Suprapubic skin (tissue), 4 donors: ENCODE measurements around the gene TMEM145. TPM values are rescaled to one million over a fixed set of nuclear protein-coding genes. Genes with fewer than 3 reads are reported as not detected.
"Not testable (repeated sequence)": the region's sequence is repeated elsewhere in the genome, so short reads cannot be mapped to it uniquely, and the experiment has no call there.

Experiments used
- DNase-seq, 2 donors: peaks; one replicate each; pipeline ENCODE4 v3.0.0-alpha.2; 2019; ENCODE audit warnings: low spot score in 2 of 2
- H3K27ac ChIP-seq: fragments of 200-600 bp; sonication (generic); one replicate; pipeline ENCODE4 v1.5.1; 2019
- H3K27me3 ChIP-seq: fragments of 200-600 bp; sonication (generic); one replicate; pipeline ENCODE4 v1.5.1; 2019
- H3K36me3 ChIP-seq: fragments of 200-600 bp; sonication (generic); one replicate; pipeline ENCODE4 v1.5.1; 2019
- H3K4me1 ChIP-seq: fragments of 200-600 bp; sonication (generic); one replicate; pipeline ENCODE4 v1.5.1; 2019
- H3K4me3 ChIP-seq: fragments of 200-600 bp; sonication (generic); one replicate; pipeline ENCODE4 v1.5.1; 2019; ENCODE audit warnings: mild to moderate bottlenecking
- H3K9me3 ChIP-seq: fragments of 200-600 bp; sonication (generic); one replicate; pipeline ENCODE4 v1.5.1; 2019
- EP300 ChIP-seq: sonication (generic); formaldehyde crosslinking; IDR thresholded peaks from one replicate; pipeline ENCODE4 v1.6.1; 2017; ENCODE audit warnings: antibody characterized with exemption
- POLR2A ChIP-seq, 2 donors: fragments of 450-650 bp; IDR thresholded peaks; one replicate each; pipeline ENCODE4 v1.6.1; 2017; ENCODE audit warnings: antibody characterized with exemption in 2 of 2, mild to moderate bottlenecking in 2 of 2, moderate library complexity in 2 of 2
- POLR2AphosphoS5 ChIP-seq, 3 donors: sonication (generic); formaldehyde crosslinking; IDR thresholded peaks; one replicate each; pipeline ENCODE4 v1.6.1; 2017; ENCODE audit warnings: antibody characterized with exemption in 3 of 3
- WGBS: methylation state at CpG from one replicate; pipeline ENCODE4 v1.1.5; 2018; 5-methylcytosine and 5-hydroxymethylcytosine counted together
- total RNA-seq, 4 donors: library from RNA; depleted of rRNA; stranded (reverse); fragments of >200 nt; gene quantifications; one replicate each; pipeline ENCODE4 v1.1.0, GENCODE V29; 2016
- TF ChIP-seq, protein P1 (sequence below), 2 donors: fragments of 200-600 bp in 1 of 2; fragments of 450-650 bp in 1 of 2; sonication (generic) in 1 of 2; IDR thresholded peaks; one replicate each; pipeline ENCODE4 v1.5.1; 2016 to 2019; ENCODE audit warnings: antibody characterized with exemption in 2 of 2, mild to moderate bottlenecking in 1 of 2, moderate library complexity in 1 of 2

TMEM145 gene
- total RNA-seq, 4 donors from 2014 or later: 4.2 TPM; not detected in 3

DNA sequence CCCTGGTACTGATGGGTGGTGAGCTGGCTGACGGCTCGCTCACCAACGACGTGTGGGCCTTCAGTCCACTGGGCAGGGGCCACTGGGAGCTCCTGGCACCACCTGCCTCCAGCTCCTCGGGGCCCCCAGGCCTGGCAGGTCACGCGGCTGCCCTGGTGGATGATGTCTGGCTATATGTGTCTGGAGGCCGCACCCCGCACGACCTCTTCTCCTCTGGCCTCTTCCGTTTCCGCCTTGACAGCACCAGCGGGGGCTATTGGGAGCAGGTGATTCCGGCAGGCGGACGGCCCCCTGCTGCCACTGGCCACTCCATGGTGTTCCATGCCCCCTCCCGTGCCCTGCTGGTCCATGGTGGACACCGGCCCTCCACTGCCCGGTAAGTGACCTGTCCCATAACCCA lies 22.9 kb downstream of the TMEM145 start:
- TF ChIP-seq, protein P1, sequence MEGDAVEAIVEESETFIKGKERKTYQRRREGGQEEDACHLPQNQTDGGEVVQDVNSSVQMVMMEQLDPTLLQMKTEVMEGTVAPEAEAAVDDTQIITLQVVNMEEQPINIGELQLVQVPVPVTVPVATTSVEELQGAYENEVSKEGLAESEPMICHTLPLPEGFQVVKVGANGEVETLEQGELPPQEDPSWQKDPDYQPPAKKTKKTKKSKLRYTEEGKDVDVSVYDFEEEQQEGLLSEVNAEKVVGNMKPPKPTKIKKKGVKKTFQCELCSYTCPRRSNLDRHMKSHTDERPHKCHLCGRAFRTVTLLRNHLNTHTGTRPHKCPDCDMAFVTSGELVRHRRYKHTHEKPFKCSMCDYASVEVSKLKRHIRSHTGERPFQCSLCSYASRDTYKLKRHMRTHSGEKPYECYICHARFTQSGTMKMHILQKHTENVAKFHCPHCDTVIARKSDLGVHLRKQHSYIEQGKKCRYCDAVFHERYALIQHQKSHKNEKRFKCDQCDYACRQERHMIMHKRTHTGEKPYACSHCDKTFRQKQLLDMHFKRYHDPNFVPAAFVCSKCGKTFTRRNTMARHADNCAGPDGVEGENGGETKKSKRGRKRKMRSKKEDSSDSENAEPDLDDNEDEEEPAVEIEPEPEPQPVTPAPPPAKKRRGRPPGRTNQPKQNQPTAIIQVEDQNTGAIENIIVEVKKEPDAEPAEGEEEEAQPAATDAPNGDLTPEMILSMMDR (IDR thresholded peaks at IDR 0.05): no peak
- TF ChIP-seq POLR2A (IDR thresholded peaks at IDR 0.05): no peak
- TF ChIP-seq POLR2AphosphoS5 (IDR thresholded peaks at IDR 0.05): no peak
- TF ChIP-seq EP300: no peak
- Histone ChIP-seq H3K27me3 (no peaks in the 10 kb centered on the region), H3K27ac (no peak overlapping the region), H3K36me3 (peaks cover 36% of the 10 kb centered on the region), H3K4me1 (no peaks in the 10 kb centered on the region), H3K9me3 (no peaks in the 10 kb centered on the region), H3K4me3 (no peak overlapping the region)
- WGBS: 98% methylated on average over 19 of the region's 19 CpGs
- no peak for DNase-seq

DNA sequence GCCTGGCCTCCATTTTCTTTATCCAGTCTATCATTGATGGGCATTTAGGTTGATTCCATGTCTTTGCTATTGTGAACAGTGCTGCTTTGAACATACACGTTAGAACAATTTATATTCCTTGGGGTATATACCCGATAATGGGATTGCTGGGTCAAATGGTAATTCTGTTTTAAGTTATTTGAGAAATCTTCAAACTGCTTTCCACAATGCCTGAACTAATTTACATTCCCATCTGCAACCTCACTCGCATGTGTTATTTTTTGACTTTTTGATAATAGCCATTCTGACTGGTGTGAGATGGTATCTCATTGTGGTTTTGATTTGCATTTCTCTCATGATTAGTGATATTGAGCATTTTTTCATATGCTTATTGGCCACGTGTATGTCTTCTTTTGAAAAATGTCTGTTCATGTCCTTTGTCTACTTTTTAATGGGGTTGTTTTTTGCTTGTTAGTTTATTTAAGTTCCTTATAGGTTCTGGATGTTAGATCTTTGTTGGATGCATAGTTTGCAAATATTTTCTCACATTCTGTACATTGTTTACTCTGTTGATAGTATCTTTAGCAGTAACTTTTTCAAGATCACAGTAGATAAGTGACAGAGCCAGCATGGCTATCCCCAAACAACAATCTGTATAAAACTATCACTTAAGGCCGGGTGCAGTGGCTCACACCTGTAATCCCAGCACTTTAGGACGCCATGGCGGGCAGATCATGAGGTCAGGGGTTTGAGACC lies 26.2 kb downstream of the TMEM145 start:
- not testable (repeated sequence) for H3K4me1 ChIP-seq, DNase-seq, H3K27ac ChIP-seq, H3K9me3 ChIP-seq, H3K4me3 ChIP-seq, H3K27me3 ChIP-seq
- peaks cover 51% of the 10 kb centered on the region for H3K36me3 ChIP-seq
- WGBS: 85% methylated on average over 7 of the region's 7 CpGs

DNA sequence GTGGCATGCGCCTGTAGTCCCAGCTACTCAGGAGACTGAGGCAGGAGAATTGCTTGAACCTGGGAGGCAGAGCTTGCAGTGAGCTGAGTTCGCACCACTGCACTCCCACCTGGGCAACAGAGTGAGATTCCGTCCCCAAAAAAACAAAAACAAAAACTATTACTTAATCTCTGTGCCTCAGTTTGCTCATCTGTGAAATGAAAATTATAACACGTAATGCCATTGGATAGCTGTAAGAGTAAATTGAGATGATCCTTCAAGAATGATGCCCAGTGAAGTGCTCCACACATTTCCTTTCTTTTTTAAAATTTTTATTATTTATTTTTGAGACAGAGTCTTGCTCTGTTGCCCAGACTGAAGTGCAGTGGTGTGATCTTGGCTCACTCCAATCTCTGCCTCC lies 26.8 kb downstream of the TMEM145 start:
- not testable (repeated sequence) for DNase-seq, H3K4me3 ChIP-seq, H3K9me3 ChIP-seq, H3K4me1 ChIP-seq, H3K27me3 ChIP-seq, H3K27ac ChIP-seq
- H3K36me3 ChIP-seq: peaks cover 55% of the 10 kb centered on the region
- 91% methylated on average over 4 of the region's 4 CpGs for WGBS

DNA sequence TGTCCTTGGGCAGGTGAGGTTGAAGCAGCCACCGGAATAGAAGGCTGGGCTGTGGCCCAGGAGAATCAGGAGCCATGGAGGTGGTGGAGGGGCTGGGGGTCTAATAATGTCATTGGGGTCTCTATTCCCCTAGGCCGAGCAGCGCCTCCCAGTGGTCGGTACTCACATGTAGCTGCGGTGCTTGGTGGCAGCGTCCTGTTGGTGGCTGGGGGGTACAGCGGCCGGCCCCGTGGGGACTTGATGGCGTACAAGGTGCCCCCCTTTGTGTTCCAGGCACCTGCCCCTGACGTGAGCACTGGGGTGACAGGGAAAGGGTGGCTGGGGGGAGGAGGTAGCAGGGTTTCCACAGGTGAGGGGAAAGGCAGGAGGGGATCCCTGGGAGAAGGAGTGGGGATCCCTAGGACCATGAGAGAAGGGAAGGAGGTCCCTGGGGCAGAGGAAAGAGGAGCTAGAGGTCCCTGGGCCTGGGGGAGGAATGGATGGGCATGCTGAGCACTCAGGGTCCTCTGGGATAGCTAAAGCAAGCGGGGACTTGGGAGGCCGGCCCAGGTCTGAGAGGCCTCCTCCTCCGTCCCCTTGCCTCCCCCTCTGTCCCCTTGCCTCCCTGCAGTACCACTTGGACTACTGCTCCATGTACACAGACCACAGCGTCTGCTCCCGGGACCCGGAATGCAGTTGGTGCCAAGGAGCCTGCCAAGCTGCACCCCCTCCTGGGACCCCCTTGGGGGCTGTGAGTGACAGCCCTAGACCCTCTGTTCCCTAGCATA lies 30.4 kb downstream of the TMEM145 start:
- Histone ChIP-seq H3K36me3 (peaks cover 46% of the 10 kb centered on the region), H3K27ac (no peak overlapping the region), H3K4me1 (no peaks in the 10 kb centered on the region), H3K27me3 (no peaks in the 10 kb centered on the region), H3K9me3 (no peaks in the 10 kb centered on the region), H3K4me3 (no peak overlapping the region)
- no peak for DNase-seq
- no peak for TF ChIP-seq POLR2A (IDR thresholded peaks at IDR 0.05)
- TF ChIP-seq EP300: no peak
- TF ChIP-seq POLR2AphosphoS5 (IDR thresholded peaks at IDR 0.05): no peak
- TF ChIP-seq, protein P1 (IDR thresholded peaks at IDR 0.05): no peak
- WGBS: 86% methylated on average over 12 of the region's 17 CpGs

DNA sequence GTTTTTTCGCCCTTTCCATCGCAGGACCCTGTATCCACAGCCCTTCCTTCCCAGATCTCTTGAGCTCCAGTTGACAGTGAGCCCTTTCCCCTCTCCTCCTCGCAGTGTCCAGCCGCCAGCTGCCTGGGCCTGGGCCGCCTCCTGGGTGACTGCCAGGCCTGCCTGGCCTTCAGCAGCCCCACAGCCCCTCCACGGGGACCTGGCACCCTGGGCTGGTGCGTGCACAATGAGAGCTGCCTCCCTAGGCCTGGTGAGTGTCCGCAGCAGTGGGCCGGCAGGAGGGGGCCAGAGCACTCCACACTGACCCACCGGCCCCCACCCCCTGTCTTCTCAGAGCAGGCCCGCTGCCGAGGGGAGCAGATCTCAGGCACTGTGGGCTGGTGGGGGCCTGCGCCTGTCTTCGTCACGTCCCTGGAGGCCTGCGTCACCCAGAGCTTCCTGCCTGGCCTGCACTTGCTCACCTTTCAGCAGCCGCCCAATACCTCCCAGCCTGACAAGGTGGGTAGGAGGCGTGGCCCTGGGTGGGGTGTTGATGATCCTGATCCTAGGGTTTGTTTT lies 31.3 kb downstream of the TMEM145 start:
- Histone ChIP-seq H3K27ac (no peak overlapping the region), H3K9me3 (no peaks in the 10 kb centered on the region), H3K4me1 (no peaks in the 10 kb centered on the region), H3K27me3 (no peaks in the 10 kb centered on the region), H3K36me3 (peaks cover 48% of the 10 kb centered on the region), H3K4me3 (no peak overlapping the region)
- no peak for DNase-seq
- TF ChIP-seq EP300 (no peak), POLR2A (IDR thresholded peaks at IDR 0.05) (no peak), POLR2AphosphoS5 (IDR thresholded peaks at IDR 0.05) (no peak)
- TF ChIP-seq, protein P1 (IDR thresholded peaks at IDR 0.05): no peak
- WGBS: 88% methylated on average over 18 of the region's 18 CpGs

DNA sequence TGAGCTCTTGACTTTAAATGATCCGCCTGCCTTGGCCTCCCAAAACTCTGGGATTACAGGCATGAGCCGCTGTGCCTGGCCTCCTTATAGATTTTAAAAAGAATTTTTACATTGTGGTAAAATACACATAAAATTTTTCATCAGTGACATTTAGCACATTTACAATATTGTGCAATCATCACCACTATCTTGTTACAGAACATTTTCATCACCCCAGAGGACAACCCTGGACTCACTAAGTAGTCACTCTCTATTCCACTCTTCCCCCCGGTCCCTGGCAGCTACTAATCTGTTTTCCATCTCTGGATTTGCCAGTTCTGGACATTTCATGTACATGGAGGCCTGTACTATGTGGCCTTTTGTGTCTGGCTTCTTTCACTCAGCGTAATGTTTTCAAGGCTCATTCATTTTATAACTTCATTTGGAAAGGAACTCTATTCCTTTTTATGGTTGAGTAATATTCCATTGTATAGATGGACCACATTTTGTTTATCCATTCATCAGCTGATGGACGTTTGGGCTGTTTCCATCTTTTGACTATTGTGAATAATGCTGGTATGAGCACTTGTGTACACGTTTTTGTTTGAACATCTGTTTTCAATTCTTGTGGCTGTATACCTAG lies 32.2 kb downstream of the TMEM145 start:
- WGBS: 87% methylated on average over 6 of the region's 6 CpGs
- no peaks in the 10 kb centered on the region for H3K4me1 ChIP-seq
- TF ChIP-seq POLR2AphosphoS5 (IDR thresholded peaks at IDR 0.05) (no peak), POLR2A (IDR thresholded peaks at IDR 0.05) (no peak), EP300 (no peak)
- TF ChIP-seq, protein P1 (IDR thresholded peaks at IDR 0.05): no peak
- H3K4me3 ChIP-seq: no peak overlapping the region
- no peak overlapping the region for H3K27ac ChIP-seq
- peaks cover 46% of the 10 kb centered on the region for H3K36me3 ChIP-seq
- H3K9me3 ChIP-seq: no peaks in the 10 kb centered on the region
- H3K27me3 ChIP-seq: no peaks in the 10 kb centered on the region
- DNase-seq: no peak
